HCT116 (cell line): Measurements from ENCODE around the gene E2F1. TPM values are rescaled to one million over a fixed set of nuclear protein-coding genes. Genes with fewer than 3 reads are reported as not detected.

Experiments
- ATAC-seq: fragments of 200-7000 bp; cut with Tn5 transposase; 2 replicates; pipeline ENCODE4 v1.9.1; 2020; ENCODE audit warnings: mild to moderate bottlenecking, moderate library complexity
- BruUV-seq: library from RNA; stranded (reverse); fragments of 400-500 nt; replicated peaks from 2 replicates; lab custom pipeline; 2021; lab: Mats Ljungman, UMichigan
- CTCF ChIA-PET: fragments of 300-600 bp; sonication (Branson Sonifier 250); formaldehyde crosslinking; loops from one replicate; lab custom pipeline; 2021; ENCODE audit warnings: antibody characterized with exemption; lab: Charles Lee
- POLR2A ChIA-PET: fragments of 300-600, 350-600 bp; sonication (Branson Sonifier 250); formaldehyde crosslinking; loops from one replicate; lab custom pipeline; 2021; ENCODE audit warnings: antibody characterized with exemption; lab: Charles Lee
- RAD21 ChIA-PET, 2 experiments: fragments of 300-600 bp; sonication (Branson Sonifier 250); formaldehyde crosslinking; loops; one replicate each; lab custom pipeline; 2023; ENCODE audit warnings: low total read pairs in 2 of 2; ENCODE audit not compliant: uncharacterized antibody in 2 of 2, unreplicated experiment in 2 of 2, low non-redundant PET in 1 of 2; lab: Charles Lee
- DNase-seq: peaks from one replicate; pipeline ENCODE4 v3.0.0-alpha.2; 2010; ENCODE audit warnings: low read depth, low spot score
- H2AFZ ChIP-seq: fragments of 200-600 bp; shearing (Covaris generic), sonication (generic); 2 replicates; pipeline ENCODE4 v1.6.1; 2017; ENCODE audit warnings: low read depth, mixed run types, mixed read lengths, antibody characterized with exemption, low read length; ENCODE audit not compliant: poor library complexity, severe bottlenecking
- H3K27ac ChIP-seq: 2 replicates; pipeline ENCODE4 v1.5.1; 2012; ENCODE audit warnings: low read depth, low read length
- H3K27me3 ChIP-seq: fragments of 200-600 bp; sonication (generic); 2 replicates; pipeline ENCODE4 v1.6.1; 2016; ENCODE audit warnings: mixed run types, low read length, mixed read lengths; ENCODE audit not compliant: insufficient read depth
- H3K36me3 ChIP-seq, 2 experiments: fragments of 200-500 bp in 1 of 2; fragments of 200-600 bp in 1 of 2; sonication (Bioruptor generic) in 1 of 2; sonication (generic) in 1 of 2; 2 replicates each; pipeline versions ENCODE4 v1.5.1 to v1.6.1; 2014 to 2016; ENCODE audit warnings: low read length in 2 of 2, inconsistent platforms in 1 of 2, mixed read lengths in 1 of 2, mixed run types in 1 of 2; ENCODE audit not compliant: insufficient read depth in 2 of 2, control insufficient read depth in 1 of 2
- H3K4me1 ChIP-seq, 2 experiments: fragments of 200-600 bp in 1 of 2; sonication (generic) in 1 of 2; 2 replicates each; pipeline versions ENCODE4 v1.5.1 to v1.6.1; 2012 to 2017; ENCODE audit warnings: low read length in 2 of 2, inconsistent platforms in 1 of 2, mild to moderate bottlenecking in 1 of 2, mixed read lengths in 1 of 2, mixed run types in 1 of 2, moderate library complexity in 1 of 2; ENCODE audit not compliant: insufficient read depth in 2 of 2, control insufficient read depth in 1 of 2
- H3K4me2 ChIP-seq: fragments of 200-600 bp; sonication (generic); 2 replicates; pipeline ENCODE4 v1.6.1; 2017; ENCODE audit warnings: mixed run types, low read length, mixed read lengths
- H3K4me3 ChIP-seq, 2 experiments: fragments of 200-600 bp in 1 of 2; sonication (generic) in 1 of 2; replicated peaks in 1 of 2; 2 replicates each; pipeline ENCODE4 v1.5.1; 2011 to 2016; ENCODE audit warnings: low read length in 2 of 2, control low read depth in 1 of 2, low read depth in 1 of 2, mild to moderate bottlenecking in 1 of 2, mixed read lengths in 1 of 2, mixed run types in 1 of 2
- H3K79me2 ChIP-seq: fragments of 200-600 bp; sonication (generic); 2 replicates; pipeline ENCODE4 v1.6.1; 2017; ENCODE audit warnings: mild to moderate bottlenecking, mixed run types, low read length, moderate library complexity, mixed read lengths; ENCODE audit not compliant: insufficient read depth
- H3K9ac ChIP-seq: fragments of 200-600 bp; sonication (generic); 2 replicates; pipeline ENCODE4 v1.6.1; 2016; ENCODE audit warnings: low read length, mixed read lengths
- H3K9me2 ChIP-seq: fragments of 200-600 bp; sonication (generic), shearing (Covaris generic); 2 replicates; pipeline ENCODE4 v1.6.1; 2017; ENCODE audit warnings: mixed run types, mild to moderate bottlenecking, moderate library complexity; ENCODE audit not compliant: insufficient read depth
- H3K9me3 ChIP-seq, 2 experiments: fragments of 200-500 bp in 1 of 2; fragments of 200-600 bp in 1 of 2; sonication (Bioruptor generic) in 1 of 2; sonication (generic) in 1 of 2; 2 replicates each; pipeline ENCODE4 v1.6.1; 2014 to 2017; ENCODE audit warnings: low read length in 2 of 2, mixed read lengths in 2 of 2, inconsistent platforms in 1 of 2, low read depth in 1 of 2, mild to moderate bottlenecking in 1 of 2, mixed run types in 1 of 2, moderate library complexity in 1 of 2; ENCODE audit not compliant: control insufficient read depth in 1 of 2, insufficient read depth in 1 of 2
- H4K20me1 ChIP-seq: fragments of 200-600 bp; sonication (generic), shearing (Covaris generic); 2 replicates; pipeline ENCODE4 v1.6.1; 2017; ENCODE audit warnings: mixed run types, mild to moderate bottlenecking, moderate library complexity; ENCODE audit not compliant: insufficient read depth
- CBX3 ChIP-seq: IDR thresholded peaks from 2 replicates; pipeline ENCODE4 v1.6.1; 2012; ENCODE audit warnings: low read depth
- CEBPB ChIP-seq: IDR thresholded peaks from 2 replicates; pipeline ENCODE4 v1.6.1; 2012; ENCODE audit warnings: low read depth
- EGR1 ChIP-seq: IDR thresholded peaks from 2 replicates; pipeline ENCODE4 v1.6.1; 2012; ENCODE audit warnings: low read depth
- ELF1 ChIP-seq: IDR thresholded peaks from 2 replicates; pipeline ENCODE4 v1.6.1; 2012; ENCODE audit warnings: low read depth, borderline replicate concordance
- EZH2 ChIP-seq: fragments of 200-600 bp; sonication (generic); IDR thresholded peaks from 2 replicates; pipeline ENCODE4 v1.6.1; 2017; ENCODE audit warnings: antibody characterized with exemption, mixed run types
- EZH2phosphoT487 ChIP-seq: fragments of 200-600 bp; IDR thresholded peaks from 2 replicates; pipeline ENCODE4 v1.6.1; 2018; ENCODE audit warnings: antibody characterized with exemption, borderline replicate concordance
- FOSL1 ChIP-seq: IDR thresholded peaks from 2 replicates; pipeline ENCODE4 v1.6.1; 2012; ENCODE audit warnings: low read depth
- POLR2A ChIP-seq: IDR thresholded peaks from 2 replicates; pipeline ENCODE4 v1.7.0; 2011; ENCODE audit warnings: borderline replicate concordance; ENCODE audit not compliant: insufficient read depth, insufficient read length; ENCODE audit errors: extremely low read depth
- POLR2AphosphoS5 ChIP-seq: IDR thresholded peaks from 2 replicates; pipeline ENCODE4 v1.6.1; 2011; ENCODE audit warnings: mild to moderate bottlenecking, low read depth, low read length, moderate library complexity
- RAD21 ChIP-seq: IDR thresholded peaks from 2 replicates; pipeline ENCODE4 v1.6.1; 2012; ENCODE audit warnings: low read depth, mild to moderate bottlenecking
- SIN3A ChIP-seq: IDR thresholded peaks from 2 replicates; pipeline ENCODE4 v1.6.1; 2012; ENCODE audit warnings: low read depth
- SP1 ChIP-seq: IDR thresholded peaks from 2 replicates; pipeline ENCODE4 v1.6.1; 2012; ENCODE audit warnings: low read depth
- SRF ChIP-seq: IDR thresholded peaks from 2 replicates; pipeline ENCODE4 v1.6.1; 2012; ENCODE audit warnings: low read depth
- TCF7L2 ChIP-seq: IDR thresholded peaks from 2 replicates; pipeline ENCODE4 v1.7.0; 2011; ENCODE audit warnings: borderline replicate concordance, inconsistent platforms; ENCODE audit not compliant: insufficient read depth, insufficient read length; ENCODE audit errors: extremely low read depth
- YY1 ChIP-seq: IDR thresholded peaks from 2 replicates; pipeline ENCODE4 v1.6.1; 2011; ENCODE audit warnings: low read length, low read depth, moderate library complexity, mild to moderate bottlenecking; ENCODE audit not compliant: insufficient replicate concordance; ENCODE audit errors: extremely low read depth
- ZFX ChIP-seq: fragments of 450-650 bp; IDR thresholded peaks from 2 replicates; pipeline ENCODE4 v1.6.1; 2017
- ZNF274 ChIP-seq: fragments of 200-500 bp; sonication (Bioruptor generic); IDR thresholded peaks from 2 replicates; pipeline ENCODE4 v1.6.1; 2014; ENCODE audit warnings: mild to moderate bottlenecking, low read depth, low read length, inconsistent platforms
- intact Hi-C: fragments of 100-400 bp; cut with micrococcal nuclease; formaldehyde crosslinking; loops from 2 replicates; pipeline ENCODE4 v1.10.0; 2022
- total RNA-seq: library from RNA; stranded (reverse); gene quantifications from one replicate; pipeline ENCODE4 v1.2.1, GENCODE V29; 2021; ENCODE audit not compliant: unreplicated experiment
- TF ChIP-seq, protein P1 (sequence below), 3 experiments: fragments of 200-600 bp in 1 of 3; sonication (generic) in 1 of 3; IDR thresholded peaks in 2 of 3; conservative IDR thresholded peaks in 1 of 3; 2 replicates each; pipeline ENCODE4 v1.5.1; 2012 to 2017; ENCODE audit warnings: low read depth in 2 of 3, low read length in 2 of 3, antibody characterized with exemption in 1 of 3, borderline replicate concordance in 1 of 3, control low read depth in 1 of 3, mild to moderate bottlenecking in 1 of 3, mixed read lengths in 1 of 3, mixed run types in 1 of 3, moderate library complexity in 1 of 3; ENCODE audit not compliant: insufficient read depth in 1 of 3
- TF ChIP-seq, protein P2 (sequence below): IDR thresholded peaks from 2 replicates; pipeline ENCODE4 v1.6.1; 2012

The E2F1 gene
- total RNA-seq, 1 experiment from 2014 or later, result 30.9 TPM

DNA sequence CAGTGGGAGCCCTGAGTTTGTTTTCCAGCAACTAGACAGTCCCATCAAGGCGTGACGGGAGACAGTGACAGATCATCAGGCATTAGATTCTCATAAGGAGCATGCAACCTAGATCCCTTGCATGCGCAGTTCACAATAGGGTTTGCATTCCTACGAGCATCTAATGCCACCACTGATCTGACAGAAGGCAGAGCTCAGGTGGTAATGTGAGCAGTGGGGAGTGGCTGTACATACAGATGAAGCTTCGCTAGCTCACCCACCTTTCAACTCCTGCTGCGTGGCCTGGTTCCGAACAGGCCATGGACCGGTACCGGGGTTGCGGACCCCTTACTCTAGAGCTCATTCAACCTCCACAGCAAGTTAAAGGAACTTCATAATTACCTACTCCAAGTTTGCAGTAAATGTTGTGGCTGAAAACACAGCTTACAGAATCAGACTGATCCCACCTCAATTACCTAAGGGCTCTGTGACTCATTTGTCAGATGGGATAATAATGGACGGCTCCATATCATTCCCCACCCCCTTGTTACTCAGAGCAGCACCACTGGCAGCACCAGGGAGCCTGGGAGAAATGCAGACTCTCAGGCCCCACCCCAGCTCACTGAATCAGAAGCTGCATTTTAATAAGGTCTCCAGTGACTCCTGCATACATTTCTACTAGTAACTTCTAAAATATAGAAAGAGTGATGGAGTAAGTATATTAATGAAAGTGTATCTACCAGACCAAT lies 18.2 kb upstream of the E2F1 start:
- no peak overlapping the region for H3K4me3 ChIP-seq
- H2AFZ ChIP-seq, result no peak overlapping the region
- ChIA-PET CTCF (no interaction called here), RAD21 (no interaction called here), POLR2A (no interaction called here)
- H3K4me2 ChIP-seq, result peak overlapping the region; percentile 18; the same call in 1 of the 2 replicates
- ATAC-seq (peak; percentile 49), DNase-seq (no peak)
- H4K20me1 ChIP-seq, result no peaks in the 10 kb centered on the region
- no TSS peak for BruUV-seq
- no peaks in the 10 kb centered on the region for H3K9me2 ChIP-seq
- TF ChIP-seq CBX3 (no peak), EZH2 (no peak)
- TF ChIP-seq, protein P1, sequence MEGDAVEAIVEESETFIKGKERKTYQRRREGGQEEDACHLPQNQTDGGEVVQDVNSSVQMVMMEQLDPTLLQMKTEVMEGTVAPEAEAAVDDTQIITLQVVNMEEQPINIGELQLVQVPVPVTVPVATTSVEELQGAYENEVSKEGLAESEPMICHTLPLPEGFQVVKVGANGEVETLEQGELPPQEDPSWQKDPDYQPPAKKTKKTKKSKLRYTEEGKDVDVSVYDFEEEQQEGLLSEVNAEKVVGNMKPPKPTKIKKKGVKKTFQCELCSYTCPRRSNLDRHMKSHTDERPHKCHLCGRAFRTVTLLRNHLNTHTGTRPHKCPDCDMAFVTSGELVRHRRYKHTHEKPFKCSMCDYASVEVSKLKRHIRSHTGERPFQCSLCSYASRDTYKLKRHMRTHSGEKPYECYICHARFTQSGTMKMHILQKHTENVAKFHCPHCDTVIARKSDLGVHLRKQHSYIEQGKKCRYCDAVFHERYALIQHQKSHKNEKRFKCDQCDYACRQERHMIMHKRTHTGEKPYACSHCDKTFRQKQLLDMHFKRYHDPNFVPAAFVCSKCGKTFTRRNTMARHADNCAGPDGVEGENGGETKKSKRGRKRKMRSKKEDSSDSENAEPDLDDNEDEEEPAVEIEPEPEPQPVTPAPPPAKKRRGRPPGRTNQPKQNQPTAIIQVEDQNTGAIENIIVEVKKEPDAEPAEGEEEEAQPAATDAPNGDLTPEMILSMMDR (IDR thresholded peaks at IDR 0.05 in 2 of 3, conservative IDR thresholded peaks at IDR 0.05 in 1 of 3; ENCODE audit: borderline replicate concordance in 1 of 3, insufficient read depth in 1 of 3, low read depth in 2 of 3, low read length in 2 of 3), result no peak
- no peaks in the 10 kb centered on the region for H3K79me2 ChIP-seq
- 0 out of 4 replicates have a peak, but pooled peaks cover 0 to 5% of the 10 kb centered on the region in 2 experiments for H3K36me3 ChIP-seq
- intact Hi-C loops, result no loop called here
- no peaks in the 10 kb centered on the region for H3K9me3 ChIP-seq
- no peaks in the 10 kb centered on the region for H3K27me3 ChIP-seq
- no peak overlapping the region for H3K9ac ChIP-seq
- H3K4me1 ChIP-seq, result peaks cover 0 to 9% of the 10 kb centered on the region in 2 experiments; a peak in 3 of 4 replicates
- no peak overlapping the region for H3K27ac ChIP-seq

- Histone ChIP-seq H3K79me2 (no peaks in the 10 kb centered on the region), H3K4me3 (no peak overlapping the region), H4K20me1 (no peaks in the 10 kb centered on the region), H3K9me3 (no peaks in the 10 kb centered on the region), H2AFZ (no peak overlapping the region), H3K27ac (no peak overlapping the region), H3K27me3 (no peaks in the 10 kb centered on the region), H3K4me1 (peaks cover 0 to 6% of the 10 kb centered on the region in 2 experiments; a peak in 3 of 4 replicates), H3K36me3 (0 out of 4 replicates have a peak, but pooled peaks cover 0 to 5% of the 10 kb centered on the region in 2 experiments), H3K9me2 (no peaks in the 10 kb centered on the region), H3K4me2 (no peak overlapping the region), H3K9ac (no peak overlapping the region)
- DNase-seq (no peak), ATAC-seq (no peak)
- CTCF ChIA-PET, result no interaction called here
- POLR2A ChIA-PET, result no interaction called here
- RAD21 ChIA-PET, result no interaction called here
- intact Hi-C loops, result no loop called here
- BruUV-seq, result no TSS peak
- TF ChIP-seq SP1, result no peak
- no peak for TF ChIP-seq EZH2phosphoT487
- no peak for TF ChIP-seq POLR2A
- no peak for TF ChIP-seq YY1
- TF ChIP-seq SRF, result no peak
- TF ChIP-seq EGR1, result no peak
- no peak for TF ChIP-seq CBX3
- TF ChIP-seq POLR2AphosphoS5, result no peak
- TF ChIP-seq ZNF274, result no peak
- TF ChIP-seq RAD21, result no peak
- TF ChIP-seq FOSL1, result no peak
- TF ChIP-seq, protein P2, sequence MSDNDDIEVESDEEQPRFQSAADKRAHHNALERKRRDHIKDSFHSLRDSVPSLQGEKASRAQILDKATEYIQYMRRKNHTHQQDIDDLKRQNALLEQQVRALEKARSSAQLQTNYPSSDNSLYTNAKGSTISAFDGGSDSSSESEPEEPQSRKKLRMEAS, result no peak
- no peak for TF ChIP-seq ZFX
- TF ChIP-seq SIN3A, result no peak
- TF ChIP-seq ELF1, result no peak
- TF ChIP-seq TCF7L2, result no peak
- no peak for TF ChIP-seq CEBPB
These were observed 17.4 kb upstream of the E2F1 start for GRCh38 chr20:33703498-33704137.
